Measurements from ENCODE around the gene SLC12A4.
"Not testable (repeated sequence)": the region's sequence is repeated elsewhere in the genome, so short reads cannot be mapped to it uniquely, and the experiment has no call there.

The SLC12A4 gene

DNA sequence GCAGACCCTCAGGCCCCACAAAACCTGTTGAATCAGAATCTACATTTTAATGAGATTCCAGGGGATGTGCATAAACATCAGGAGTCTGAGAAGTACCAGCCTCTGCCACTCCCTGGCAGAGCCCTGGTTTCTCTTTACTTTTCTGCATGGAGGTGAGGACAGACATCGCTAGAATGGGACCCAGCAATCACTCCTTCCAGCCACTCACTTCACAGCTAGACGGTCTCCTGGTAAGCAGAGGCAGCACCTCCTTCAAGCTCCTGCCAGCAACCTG, 53.0 kb downstream of the SLC12A4 start:
- in situ Hi-C loops (cut with MboI; ENCODE audit: low pct_unique_long_range_greater_than_20kb, low sequenced_read_pairs); DNase-seq: not testable (repeated sequence)

DNA sequence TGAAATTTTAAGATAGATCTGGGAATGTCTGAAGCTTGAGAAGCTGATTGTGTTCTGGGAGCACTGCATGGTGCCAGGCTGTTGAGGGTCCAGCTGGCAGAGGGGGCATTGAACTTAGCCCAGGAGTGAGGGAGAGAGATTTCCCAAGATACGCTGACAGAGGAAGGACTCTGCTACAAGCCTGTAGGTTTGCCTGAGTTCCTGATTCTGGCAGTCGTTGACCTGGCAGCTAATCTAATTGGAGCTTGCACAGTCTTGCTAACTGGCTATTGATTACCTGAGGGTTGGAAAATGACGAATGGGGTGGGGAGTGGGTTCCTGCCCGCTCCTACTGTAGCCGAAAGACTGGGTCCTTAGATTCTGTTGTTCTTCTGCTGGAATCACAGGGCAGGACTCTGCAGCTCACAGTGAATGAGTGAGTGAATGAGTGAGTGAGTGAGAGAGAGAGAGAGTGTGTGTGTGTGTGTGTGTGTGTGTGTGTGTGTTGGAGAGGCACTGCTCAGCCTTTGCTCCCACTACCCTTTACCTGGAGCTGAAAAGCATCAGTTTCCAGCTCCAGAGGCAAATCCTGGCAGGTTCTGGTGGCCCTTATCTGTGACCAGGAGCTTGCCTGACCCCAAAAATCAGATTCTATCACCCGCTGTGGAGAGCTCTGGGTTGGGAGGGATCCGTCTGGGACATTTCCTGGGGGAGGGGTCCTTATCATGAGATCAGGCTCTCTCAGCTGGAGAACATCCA, 53.5 kb downstream of the SLC12A4 start:
- no peak for DNase-seq
- in situ Hi-C loops (cut with MboI; ENCODE audit: low pct_unique_long_range_greater_than_20kb, low sequenced_read_pairs) = no loop called here

DNA sequence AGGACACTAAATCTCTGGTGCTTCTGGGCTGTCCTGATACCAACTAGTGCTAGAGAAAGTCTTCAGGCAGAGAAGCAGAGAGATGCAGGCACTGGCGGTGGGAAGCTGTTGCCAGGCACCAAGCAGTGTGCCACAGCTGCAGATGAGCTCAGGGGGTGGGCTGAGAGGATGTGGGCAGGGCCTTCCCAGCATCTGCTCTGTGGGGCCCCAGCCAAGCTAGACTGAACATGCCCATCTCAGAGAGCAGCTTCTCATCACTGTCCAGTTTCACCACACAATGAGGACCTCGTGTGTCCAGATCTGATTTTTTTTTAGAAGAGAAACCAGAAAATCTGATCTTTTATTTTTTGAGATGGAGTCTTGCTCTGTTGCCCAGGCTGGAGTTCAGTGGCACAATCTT, 58.3 kb downstream of the SLC12A4 start:
- no peak for DNase-seq
- in situ Hi-C loops (cut with MboI; ENCODE audit: low pct_unique_long_range_greater_than_20kb, low sequenced_read_pairs) = no loop called here

DNA sequence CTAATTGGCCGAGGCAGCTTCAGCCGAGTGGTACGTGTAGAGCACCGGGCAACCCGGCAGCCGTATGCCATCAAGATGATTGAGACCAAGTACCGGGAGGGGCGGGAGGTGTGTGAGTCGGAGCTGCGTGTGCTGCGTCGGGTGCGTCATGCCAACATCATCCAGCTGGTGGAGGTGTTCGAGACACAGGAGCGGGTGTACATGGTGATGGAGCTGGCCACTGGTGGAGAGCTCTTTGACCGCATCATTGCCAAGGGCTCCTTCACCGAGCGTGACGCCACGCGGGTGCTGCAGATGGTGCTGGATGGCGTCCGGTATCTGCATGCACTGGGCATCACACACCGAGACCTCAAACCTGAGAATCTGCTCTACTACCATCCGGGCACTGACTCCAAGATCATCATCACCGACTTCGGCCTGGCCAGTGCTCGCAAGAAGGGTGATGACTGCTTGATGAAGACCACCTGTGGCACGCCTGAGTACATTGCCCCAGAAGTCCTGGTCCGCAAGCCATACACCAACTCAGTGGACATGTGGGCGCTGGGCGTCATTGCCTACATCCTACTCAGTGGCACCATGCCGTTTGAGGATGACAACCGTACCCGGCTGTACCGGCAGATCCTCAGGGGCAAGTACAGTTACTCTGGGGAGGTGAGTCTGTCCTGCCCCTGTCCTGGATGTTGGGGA, 59.2 kb downstream of the SLC12A4 start:
- no peak for DNase-seq
- in situ Hi-C loops (cut with MboI; ENCODE audit: low pct_unique_long_range_greater_than_20kb, low sequenced_read_pairs) = no loop called here

DNA sequence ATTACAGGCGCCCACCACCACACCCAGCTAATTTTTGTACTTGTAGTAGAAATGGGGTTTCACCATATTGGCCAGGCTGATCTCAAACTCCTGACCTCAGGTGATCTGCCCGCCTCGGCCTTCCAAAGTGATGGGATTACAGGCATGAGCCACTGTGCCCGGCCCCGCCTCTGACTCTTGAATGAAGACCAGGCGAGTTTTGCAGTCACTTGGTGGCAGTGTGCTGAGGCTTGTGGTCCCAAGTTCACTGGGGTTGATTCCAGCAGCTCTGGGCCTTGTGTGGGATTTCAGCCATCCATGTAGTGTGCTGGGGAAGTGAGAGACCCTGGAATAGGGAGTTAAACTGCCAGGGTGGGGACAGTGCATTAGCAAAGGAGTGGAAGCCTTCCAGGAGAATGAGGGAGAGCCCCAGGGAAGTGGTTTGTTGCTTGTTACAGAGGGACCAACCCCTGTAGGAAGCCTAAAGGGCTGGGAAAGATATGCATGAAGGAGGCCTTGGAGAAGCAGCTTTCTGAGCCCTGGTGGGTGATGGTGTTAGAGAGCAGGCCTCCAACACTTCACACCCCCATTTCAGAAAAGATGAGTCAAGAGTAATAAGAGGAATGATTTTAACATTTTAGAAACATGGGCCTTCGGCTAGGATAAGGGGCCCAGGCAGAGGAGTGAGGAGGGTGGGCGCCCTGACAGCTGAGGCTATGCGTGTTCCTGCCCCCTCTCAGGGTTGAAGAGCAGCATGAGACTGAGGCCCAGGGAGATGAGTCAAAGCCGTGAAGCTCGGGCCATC, 60.8 kb downstream of the SLC12A4 start:
- DNase-seq = no peak
- in situ Hi-C loops (cut with MboI; ENCODE audit: low pct_unique_long_range_greater_than_20kb, low sequenced_read_pairs) = no loop called here

DNA sequence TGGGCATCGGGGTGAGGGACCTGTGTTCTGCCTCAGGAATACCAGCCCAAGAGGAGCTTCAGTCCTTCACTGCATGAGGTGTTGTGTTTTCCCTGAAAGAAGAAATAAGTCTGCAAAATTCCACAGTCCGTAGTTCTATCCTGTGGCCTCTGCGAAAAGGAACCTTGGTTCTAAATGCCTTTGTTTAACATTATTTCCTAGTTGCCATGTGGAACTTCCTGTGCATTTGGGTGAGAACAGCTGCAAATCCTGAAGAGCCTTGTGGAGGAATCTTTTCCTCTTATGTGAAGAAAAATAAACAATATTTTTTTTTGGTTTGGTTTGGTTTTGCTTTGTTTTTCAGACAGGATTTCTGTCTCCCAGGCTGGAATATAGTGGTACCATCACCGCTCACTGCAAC, 65.6 kb downstream of the SLC12A4 start:
- no peak for DNase-seq
- in situ Hi-C loops (cut with MboI; ENCODE audit: low pct_unique_long_range_greater_than_20kb, low sequenced_read_pairs) = no loop called here

DNA sequence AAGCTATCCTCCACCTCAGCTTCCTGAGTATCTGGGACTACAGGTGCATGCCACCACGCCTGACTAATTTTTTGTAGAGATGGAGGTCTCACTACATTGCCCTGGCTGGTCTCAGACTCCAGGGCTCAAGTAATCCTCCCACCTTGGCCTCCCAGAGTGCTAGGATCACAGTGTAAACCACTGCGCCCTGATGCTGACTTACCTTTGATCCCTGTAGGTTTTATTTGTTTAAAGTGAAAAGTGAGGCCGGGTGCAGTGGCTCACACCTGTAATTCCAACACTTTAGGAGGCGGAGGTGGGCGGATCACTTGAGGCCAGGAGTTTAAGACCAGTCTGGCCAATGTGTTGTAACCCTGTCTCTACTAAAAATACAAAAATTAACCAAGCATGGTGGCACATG, 66.7 kb downstream of the SLC12A4 start:
- in situ Hi-C loops (cut with MboI; ENCODE audit: low pct_unique_long_range_greater_than_20kb, low sequenced_read_pairs) = no loop called here
- no peak for DNase-seq

DNA sequence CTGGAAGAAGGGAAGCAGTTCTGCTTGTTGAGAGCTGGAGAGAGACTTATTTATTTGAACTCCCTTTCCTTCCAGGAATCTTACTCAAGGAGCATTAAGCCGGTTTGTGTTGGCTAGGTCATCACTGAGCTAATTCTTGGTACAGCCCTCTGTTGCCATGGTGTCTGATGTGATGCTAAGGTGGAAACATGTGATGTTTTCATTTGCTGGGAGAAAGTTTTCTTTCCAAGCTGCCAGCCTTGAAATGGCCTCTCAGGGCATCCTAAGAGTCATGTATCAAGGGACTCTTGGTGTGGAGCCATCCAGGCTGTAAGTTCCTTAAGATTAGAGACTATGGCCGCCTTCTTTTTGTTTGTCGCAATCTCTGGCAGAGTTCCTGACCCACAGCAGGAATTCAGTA, 71.2 kb downstream of the SLC12A4 start:
- DNase-seq = no peak
- in situ Hi-C loops (cut with MboI; ENCODE audit: low pct_unique_long_range_greater_than_20kb, low sequenced_read_pairs) = no loop called here

DNA sequence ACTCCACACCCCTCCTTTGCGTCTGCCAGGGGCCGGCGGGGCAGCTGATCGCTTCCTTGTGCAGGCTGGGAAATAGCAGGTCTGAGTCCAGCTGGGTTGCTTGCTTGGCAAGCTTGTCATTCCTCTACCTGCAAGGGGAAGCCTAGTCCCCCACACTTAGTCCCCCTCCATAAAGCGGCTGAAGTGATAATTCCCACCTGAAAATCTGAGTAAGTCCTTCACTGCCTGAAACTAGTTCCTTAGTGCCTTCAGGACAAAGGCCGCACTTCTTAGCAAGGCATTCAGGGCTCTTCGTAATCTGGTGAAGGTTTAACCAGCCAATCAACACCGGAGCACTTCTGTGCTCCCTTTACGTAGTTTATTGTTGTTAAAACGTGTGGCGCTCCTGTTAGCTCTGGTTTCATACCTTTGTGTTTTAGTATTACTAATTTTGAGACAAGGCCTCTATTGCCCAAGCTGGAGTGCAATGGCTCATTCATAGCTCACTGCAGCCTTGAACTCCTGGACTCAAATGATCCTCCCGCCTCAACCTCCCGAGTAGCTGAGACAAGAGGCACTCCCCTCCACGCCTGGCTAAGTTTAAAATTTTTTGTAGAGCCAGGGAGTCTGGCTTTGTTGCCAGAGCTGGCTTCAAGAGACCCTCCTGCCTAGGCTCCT, 74.6 kb downstream of the SLC12A4 start:
- no peak for DNase-seq
- in situ Hi-C loops (cut with MboI; ENCODE audit: low pct_unique_long_range_greater_than_20kb, low sequenced_read_pairs) = no loop called here

Measured in KBM-7 (cell line).